Measurements from ENCODE around the gene USP17L22. TPM values are rescaled to one million over a fixed set of nuclear protein-coding genes. Genes with fewer than 3 reads are reported as not detected.
"Not testable (repeated sequence)": the region's sequence is repeated elsewhere in the genome, so short reads cannot be mapped to it uniquely, and the experiment has no call there.

USP17L22 gene
- total RNA-seq (not detected), polyA plus RNA-seq (not detected)
- long read RNA-seq, donor 1, result 0 reads
- long read RNA-seq, donor 2, result 0 reads
- long read RNA-seq, donor 3, result 0 reads

- H3K27ac ChIP-seq; H3K9me3 ChIP-seq; H3K27me3 ChIP-seq; H3K4me3 ChIP-seq; intact Hi-C loops (cut with DNase I); ATAC-seq; H3K36me3 ChIP-seq; DNase-seq; H3K4me1 ChIP-seq: not testable (repeated sequence)
- no CpG with 5 or more reads among the region's 15 CpGs for WGBS, 2 donors
Observed at GRCh38 chr4:9267319-9267718, at the start of gene USP17L22. TSS of gene USP17L22 (plus strand) at chr4:9267619. CDS start at chr4:9267619, 0 bp downstream.

GRCh38 chr4:9219852-9220251 is 47.6 kb upstream of the USP17L22 start, which contains the start of gene USP17L12:
TSS of gene USP17L12 (plus strand) at chr4:9220152. CDS start at chr4:9220152, 0 bp downstream.
- DNase-seq; H3K4me1 ChIP-seq; ATAC-seq; H3K4me3 ChIP-seq; H3K27ac ChIP-seq; intact Hi-C loops (cut with DNase I); H3K27me3 ChIP-seq; H3K36me3 ChIP-seq; H3K9me3 ChIP-seq: not testable (repeated sequence)
- WGBS, 2 donors, result no CpG with 5 or more reads among the region's 13 CpGs

- no CpG with 5 or more reads among the region's 14 CpGs for WGBS, 2 donors
- H3K27me3 ChIP-seq; H3K27ac ChIP-seq; intact Hi-C loops (cut with DNase I); DNase-seq; H3K4me3 ChIP-seq; ATAC-seq; H3K4me1 ChIP-seq; H3K36me3 ChIP-seq; H3K9me3 ChIP-seq: not testable (repeated sequence)
Observed at GRCh38 chr4:9224596-9224995, 42.8 kb upstream of the USP17L22 start, which contains the start of gene USP17L13. TSS of gene USP17L13 (plus strand) at chr4:9224896. CDS start at chr4:9224896, 0 bp downstream.

- ATAC-seq; intact Hi-C loops (cut with DNase I); H3K36me3 ChIP-seq; H3K27ac ChIP-seq; H3K4me1 ChIP-seq; H3K4me3 ChIP-seq; H3K9me3 ChIP-seq; H3K27me3 ChIP-seq: not testable (repeated sequence)
- DNase-seq, result peak in 1 of 2 donors; percentile 2
- WGBS, 2 donors, result 85 to 89% methylated on average over 5 of the region's 8 CpGs
Observed at GRCh38 chr4:9230249-9230648, 37.2 kb upstream of the USP17L22 start.

GRCh38 chr4:9234085-9234484 is 33.3 kb upstream of the USP17L22 start, which contains the start of gene USP17L15:
TSS of gene USP17L15 (plus strand) at chr4:9234385. CDS start at chr4:9234385, 0 bp downstream.
- H3K4me1 ChIP-seq; H3K4me3 ChIP-seq; ATAC-seq; H3K27ac ChIP-seq; H3K27me3 ChIP-seq; H3K9me3 ChIP-seq; DNase-seq; intact Hi-C loops (cut with DNase I); H3K36me3 ChIP-seq: not testable (repeated sequence)
- no CpG with 5 or more reads among the region's 15 CpGs for WGBS, 2 donors

GRCh38 chr4:9238461-9238860 is 29.0 kb upstream of the USP17L22 start:
- H3K9me3 ChIP-seq; H3K27ac ChIP-seq; H3K36me3 ChIP-seq; H3K4me1 ChIP-seq; intact Hi-C loops (cut with DNase I); H3K4me3 ChIP-seq; H3K27me3 ChIP-seq; ATAC-seq: not testable (repeated sequence)
- 83 to 84% methylated on average over 11 of the region's 12 CpGs for WGBS, 2 donors
- DNase-seq, result peak in 1 of 2 donors; percentile 4

- WGBS, 2 donors, result 91 to 93% methylated on average over 5 of the region's 14 CpGs
- ATAC-seq; H3K27ac ChIP-seq; H3K36me3 ChIP-seq; H3K4me3 ChIP-seq; intact Hi-C loops (cut with DNase I); H3K4me1 ChIP-seq; H3K9me3 ChIP-seq; DNase-seq; H3K27me3 ChIP-seq: not testable (repeated sequence)
Observed at GRCh38 chr4:9243579-9243978, 23.8 kb upstream of the USP17L22 start, which contains the start of gene USP17L17. TSS of gene USP17L17 (plus strand) at chr4:9243879. CDS start at chr4:9243879, 0 bp downstream.

- H3K27ac ChIP-seq, ATAC-seq: not testable (repeated sequence)
- DNase-seq, result peak in 1 of 2 donors; percentile 4
Observed at GRCh38 chr4:9247953-9248680, 19.3 kb upstream of the USP17L22 start, which contains the start of gene USP17L18. TSS of gene USP17L18 (plus strand) at chr4:9248630. CDS start at chr4:9248630, 0 bp downstream.

GRCh38 chr4:9253078-9253477 is 14.3 kb upstream of the USP17L22 start, which contains the start of gene USP17L19:
TSS of gene USP17L19 (plus strand) at chr4:9253378. CDS start at chr4:9253378, 0 bp downstream.
- DNase-seq; ATAC-seq; H3K9me3 ChIP-seq; H3K4me3 ChIP-seq; intact Hi-C loops (cut with DNase I); H3K27ac ChIP-seq; H3K36me3 ChIP-seq; H3K4me1 ChIP-seq; H3K27me3 ChIP-seq: not testable (repeated sequence)
- WGBS, 2 donors, result no CpG with 5 or more reads among the region's 13 CpGs

More at GRCh38 chr4:9247953-9248680, 19.3 kb upstream of the USP17L22 start, which contains the start of gene USP17L18:
- H3K36me3 ChIP-seq; H3K27me3 ChIP-seq; H3K9me3 ChIP-seq; intact Hi-C loops (cut with DNase I); H3K4me3 ChIP-seq; H3K4me1 ChIP-seq: not testable (repeated sequence)
- WGBS, 2 donors, result 81 to 89% methylated on average over 14 to 19 of the region's 26 CpGs

- H3K4me3 ChIP-seq; H3K27ac ChIP-seq; DNase-seq; H3K9me3 ChIP-seq; intact Hi-C loops (cut with DNase I); ATAC-seq; H3K36me3 ChIP-seq; H3K4me1 ChIP-seq; H3K27me3 ChIP-seq: not testable (repeated sequence)
- no CpG with 5 or more reads among the region's 15 CpGs for WGBS, 2 donors
Observed at GRCh38 chr4:9257824-9258223, 9.6 kb upstream of the USP17L22 start, which contains the start of gene USP17L20. TSS of gene USP17L20 (plus strand) at chr4:9258124. CDS start at chr4:9258124, 0 bp downstream.

GRCh38 chr4:9262572-9262971 is 4.8 kb upstream of the USP17L22 start, which contains the start of gene USP17L21:
TSS of gene USP17L21 (plus strand) at chr4:9262872. CDS start at chr4:9262872, 0 bp downstream.
- H3K27me3 ChIP-seq; DNase-seq; intact Hi-C loops (cut with DNase I); H3K4me1 ChIP-seq; H3K4me3 ChIP-seq; ATAC-seq; H3K27ac ChIP-seq; H3K36me3 ChIP-seq; H3K9me3 ChIP-seq: not testable (repeated sequence)
- WGBS, 2 donors, result no CpG with 5 or more reads among the region's 13 CpGs
